HEK293T (cell line): ENCODE measurements around the gene SUPT4H1.

Source experiments
- CTCF ChIA-PET: fragments of 350-600 bp; formaldehyde crosslinking; extraction: SDS; loops from one replicate; lab custom pipeline; 2021; ENCODE audit warnings: antibody characterized with exemption, inconsistent platforms; lab: Yijun Ruan, JAX
- POLR2A ChIA-PET: fragments of 350-600 bp; formaldehyde crosslinking; extraction: SDS; loops from one replicate; lab custom pipeline; 2020; ENCODE audit warnings: antibody characterized with exemption, inconsistent platforms; lab: Yijun Ruan, JAX
- DNase-seq: peaks from one replicate; pipeline ENCODE4 v3.0.0; 2012; ENCODE audit warnings: mixed read lengths; ENCODE audit errors: extremely low spot score
- ARNT ChIP-seq: fragments of 450-650 bp; IDR thresholded peaks from 2 replicates; pipeline ENCODE4 v1.6.1; 2017; ENCODE audit warnings: mild to moderate bottlenecking
- BHLHE40 ChIP-seq: fragments of 450-650 bp; IDR thresholded peaks from 2 replicates; pipeline ENCODE4 v1.6.1; 2016; ENCODE audit warnings: mild to moderate bottlenecking, moderate library complexity, borderline replicate concordance
- CTBP1 ChIP-seq: fragments of 450-650 bp; IDR thresholded peaks from 2 replicates; pipeline ENCODE4 v1.6.1; 2016; ENCODE audit warnings: borderline replicate concordance
- ELF4 ChIP-seq: fragments of 450-650 bp; IDR thresholded peaks from 2 replicates; pipeline ENCODE4 v1.6.1; 2017; ENCODE audit warnings: antibody characterized with exemption
- FOXA1 ChIP-seq: fragments of 450-650 bp; IDR thresholded peaks from 2 replicates; pipeline ENCODE4 v1.6.1; 2016; ENCODE audit warnings: mild to moderate bottlenecking
- FOXK2 ChIP-seq: fragments of 450-650 bp; IDR thresholded peaks from 2 replicates; pipeline ENCODE4 v1.6.1; 2016; ENCODE audit warnings: mild to moderate bottlenecking
- FOXM1 ChIP-seq: fragments of 450-650 bp; IDR thresholded peaks from 2 replicates; pipeline ENCODE4 v1.6.1; 2017; ENCODE audit warnings: mild to moderate bottlenecking, borderline replicate concordance
- HDGF ChIP-seq: fragments of 450-650 bp; IDR thresholded peaks from 2 replicates; pipeline ENCODE4 v1.6.1; 2017; ENCODE audit warnings: antibody characterized with exemption, borderline replicate concordance
- L3MBTL2 ChIP-seq: fragments of 450-650 bp; conservative IDR thresholded peaks from 2 replicates; pipeline ENCODE4 v1.6.1; 2016; ENCODE audit warnings: mild to moderate bottlenecking
- LEF1 ChIP-seq: fragments of 450-650 bp; IDR thresholded peaks from 2 replicates; pipeline ENCODE4 v1.6.1; 2017; ENCODE audit warnings: mild to moderate bottlenecking, borderline replicate concordance
- NFRKB ChIP-seq: fragments of 450-650 bp; IDR thresholded peaks from 2 replicates; pipeline ENCODE4 v1.6.1; 2016; ENCODE audit warnings: mild to moderate bottlenecking, moderate library complexity
- SP1 ChIP-seq: fragments of 450-650 bp; IDR thresholded peaks from 2 replicates; pipeline ENCODE4 v1.6.1; 2017
- SUZ12 ChIP-seq: fragments of 450-650 bp; IDR thresholded peaks from 2 replicates; pipeline ENCODE4 v1.6.1; 2016; ENCODE audit warnings: mild to moderate bottlenecking
- TARDBP ChIP-seq: fragments of 450-650 bp; IDR thresholded peaks from 2 replicates; pipeline ENCODE4 v1.6.1; 2016
- ZNF384 ChIP-seq: fragments of 450-650 bp; IDR thresholded peaks from 2 replicates; pipeline ENCODE4 v1.6.1; 2016
- TF ChIP-seq, protein P1 (sequence below): fragments of 450-650 bp; IDR thresholded peaks from 2 replicates; pipeline ENCODE4 v1.6.1; 2016

SUPT4H1 gene

DNA sequence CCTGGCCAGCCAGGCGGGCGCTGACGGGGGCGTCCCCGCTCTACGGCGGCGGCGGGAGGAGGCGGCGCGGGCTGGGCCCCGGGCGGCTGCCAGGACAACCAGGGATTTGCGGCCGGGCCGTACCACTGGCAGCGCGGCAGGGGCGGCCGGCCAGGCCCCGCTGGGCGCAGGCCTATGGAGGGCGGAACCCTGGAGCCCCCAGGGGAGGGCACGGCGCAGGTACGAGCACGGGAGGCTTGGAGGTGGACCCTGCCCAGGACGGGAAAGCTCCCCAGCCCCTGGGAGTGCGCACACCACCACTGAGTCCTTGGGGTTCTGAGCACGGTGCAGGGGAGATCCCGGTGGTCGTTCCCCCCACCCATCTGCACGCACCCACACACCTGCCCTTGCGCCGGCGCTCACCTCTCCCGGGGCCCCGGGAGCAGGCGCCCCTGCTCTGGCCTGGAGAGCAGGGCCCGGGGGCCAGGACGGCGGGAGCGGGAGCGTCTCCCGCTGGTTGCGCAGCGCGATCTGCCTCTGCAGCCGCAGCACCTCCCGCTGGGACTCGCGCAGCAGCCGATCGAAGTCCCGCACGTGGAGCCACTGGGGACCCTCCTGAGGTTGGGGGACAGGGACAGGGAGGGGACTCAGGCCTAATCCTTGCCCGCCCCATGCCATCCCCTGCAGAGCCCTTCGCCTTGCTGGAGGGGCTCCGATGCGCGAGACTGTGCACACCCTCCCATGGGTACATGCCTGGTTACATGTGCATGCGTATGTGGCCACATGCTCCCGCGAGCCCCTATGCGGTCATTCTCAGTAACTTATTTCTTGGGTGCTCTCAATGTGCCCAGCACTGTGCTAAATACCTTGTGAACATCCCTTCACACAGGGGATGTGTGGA, 27.4 kb downstream of the SUPT4H1 start:
- no peak for DNase-seq
- CTCF ChIA-PET: no interaction called here
- TF ChIP-seq SP1 (no peak), CTBP1 (no peak), FOXM1 (no peak), HDGF (no peak), SUZ12 (no peak), TARDBP (no peak), FOXK2 (no peak), L3MBTL2 (no peak), BHLHE40 (no peak), ARNT (no peak), ELF4 (no peak), ZNF384 (no peak)
- TF ChIP-seq, protein P1, sequence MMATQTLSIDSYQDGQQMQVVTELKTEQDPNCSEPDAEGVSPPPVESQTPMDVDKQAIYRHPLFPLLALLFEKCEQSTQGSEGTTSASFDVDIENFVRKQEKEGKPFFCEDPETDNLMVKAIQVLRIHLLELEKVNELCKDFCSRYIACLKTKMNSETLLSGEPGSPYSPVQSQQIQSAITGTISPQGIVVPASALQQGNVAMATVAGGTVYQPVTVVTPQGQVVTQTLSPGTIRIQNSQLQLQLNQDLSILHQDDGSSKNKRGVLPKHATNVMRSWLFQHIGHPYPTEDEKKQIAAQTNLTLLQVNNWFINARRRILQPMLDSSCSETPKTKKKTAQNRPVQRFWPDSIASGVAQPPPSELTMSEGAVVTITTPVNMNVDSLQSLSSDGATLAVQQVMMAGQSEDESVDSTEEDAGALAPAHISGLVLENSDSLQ: no peak
- POLR2A ChIA-PET: interaction anchor here (1.9 kb wide), 1 partner anchor 27 kb away, joined by 7 read pairs; the partner anchor contains the start of gene SUPT4H1

GRCh38 chr17:58324056-58324408, 28.0 kb downstream of the SUPT4H1 start:
- POLR2A ChIA-PET: no interaction called here
- CTCF ChIA-PET: no interaction called here

DNA sequence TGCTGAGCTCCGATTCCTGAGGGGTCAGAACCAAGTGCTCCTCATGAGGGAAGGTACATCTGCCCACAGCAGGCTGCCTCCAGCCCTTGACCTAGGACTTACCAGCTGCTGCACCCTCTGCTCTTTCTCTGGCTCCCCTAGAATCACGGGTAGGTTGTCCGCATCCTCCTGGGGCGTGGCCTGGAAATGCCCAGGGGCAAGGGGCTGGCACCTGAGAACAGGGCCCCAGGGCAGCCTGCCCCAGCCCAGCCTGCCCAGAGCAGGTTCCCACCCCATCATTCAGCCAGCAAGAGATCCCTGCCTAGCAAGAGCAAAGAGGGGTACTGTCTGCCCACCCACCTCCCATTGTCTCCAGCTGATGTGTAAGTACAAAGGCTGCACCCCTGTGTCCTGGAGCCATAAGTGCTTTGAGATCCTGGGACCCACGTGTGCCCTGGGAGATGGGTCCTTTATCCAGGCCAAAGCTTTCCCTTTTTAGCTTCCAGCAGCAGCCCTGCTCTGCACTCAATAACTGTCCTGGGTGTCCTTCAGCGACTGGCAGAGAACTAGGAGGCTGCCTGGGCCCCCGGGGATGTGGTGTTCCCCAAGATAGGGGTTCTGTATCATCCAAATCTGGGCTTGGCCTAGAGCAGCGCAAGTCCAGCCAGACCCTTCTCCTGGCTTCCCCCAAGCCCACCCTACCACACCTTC, 28.5 kb downstream of the SUPT4H1 start:
- DNase-seq: no peak
- no peak for TF ChIP-seq SUZ12
- TF ChIP-seq FOXM1: no peak
- no peak for TF ChIP-seq L3MBTL2
- TF ChIP-seq ELF4: no peak
- TF ChIP-seq ARNT: no peak
- TF ChIP-seq, protein P1: no peak
- no peak for TF ChIP-seq FOXK2
- TF ChIP-seq NFRKB: no peak
- TF ChIP-seq BHLHE40: no peak
- ChIA-PET POLR2A (interaction anchor here (1.5 to 3.6 kb wide), 2 partner anchors 21 to 29 kb away, joined by 6 to 26 read pairs; partner anchors contain the start of gene SUPT4H1), CTCF (interaction anchor here (0.9 kb wide), 1 partner anchor 16 kb away, joined by 3 read pairs; no protein-coding TSS in a partner anchor)

More at GRCh38 chr17:58324056-58324408, 28.0 kb downstream of the SUPT4H1 start:
- no peak for DNase-seq
- no peak for TF ChIP-seq CTBP1

DNA sequence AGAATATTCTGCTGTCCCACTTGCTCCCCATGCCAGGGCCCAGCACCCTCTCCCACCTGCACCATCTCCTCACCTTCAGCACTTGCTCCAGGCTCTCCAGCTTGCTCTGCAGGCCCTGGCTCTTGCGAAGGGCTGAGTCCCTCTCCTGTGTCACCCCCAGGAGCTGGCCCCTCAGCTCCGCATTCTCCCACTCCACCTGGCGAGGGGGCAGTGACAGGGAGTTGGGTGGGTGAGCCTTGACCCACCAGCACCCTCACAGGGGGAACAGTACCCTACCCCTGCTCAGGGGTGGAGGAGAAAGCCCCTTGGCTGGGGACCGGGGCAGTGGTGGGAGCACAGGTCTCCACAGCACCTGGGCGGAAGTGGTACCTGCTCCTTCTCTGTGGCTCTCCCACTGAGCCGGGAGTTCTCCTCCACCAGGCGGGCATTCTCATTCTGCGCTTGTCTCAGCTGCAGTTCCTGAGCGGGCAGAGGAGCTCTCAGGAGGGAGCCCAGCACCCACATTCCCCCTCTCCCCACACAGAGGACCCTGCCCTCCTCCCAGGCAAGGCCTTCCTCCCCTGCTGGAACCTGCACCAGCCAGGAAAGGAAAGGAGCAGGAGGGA, 29.3 kb downstream of the SUPT4H1 start:
- TF ChIP-seq, protein P1: no peak
- no peak for TF ChIP-seq HDGF
- no peak for TF ChIP-seq SUZ12
- no peak for TF ChIP-seq CTBP1
- no peak for TF ChIP-seq FOXA1
- TF ChIP-seq TARDBP: no peak
- no peak for TF ChIP-seq FOXM1
- no peak for TF ChIP-seq SP1
- POLR2A ChIA-PET: interaction anchor here (1.5 to 3.6 kb wide), 3 partner anchors 22 to 94 kb away, joined by 4 to 26 read pairs (median 6); partner anchors contain the start of genes RNF43 and SUPT4H1
- CTCF ChIA-PET: interaction anchor here (0.9 kb wide), 1 partner anchor 16 kb away, joined by 3 read pairs; no protein-coding TSS in a partner anchor
- no peak for DNase-seq

GRCh38 chr17:58321571-58322525, 30.2 kb downstream of the SUPT4H1 start:
- ChIA-PET POLR2A (interaction anchor here (1.5 to 3.6 kb wide), 3 partner anchors 22 to 95 kb away, joined by 4 to 26 read pairs (median 6); partner anchors contain the start of genes RNF43 and SUPT4H1), CTCF (no interaction called here)
- no peak for TF ChIP-seq FOXA1
- TF ChIP-seq LEF1: no peak
- TF ChIP-seq SP1: no peak
- TF ChIP-seq CTBP1: no peak
- TF ChIP-seq, protein P1: no peak
- TF ChIP-seq FOXK2: no peak
- TF ChIP-seq FOXM1: no peak
- no peak for TF ChIP-seq ELF4
- no peak for TF ChIP-seq ARNT
- TF ChIP-seq ZNF384: no peak
- TF ChIP-seq TARDBP: no peak
- no peak for TF ChIP-seq SUZ12
- DNase-seq: no peak
